ENCODE measurements around the gene LVRN.

DNA sequence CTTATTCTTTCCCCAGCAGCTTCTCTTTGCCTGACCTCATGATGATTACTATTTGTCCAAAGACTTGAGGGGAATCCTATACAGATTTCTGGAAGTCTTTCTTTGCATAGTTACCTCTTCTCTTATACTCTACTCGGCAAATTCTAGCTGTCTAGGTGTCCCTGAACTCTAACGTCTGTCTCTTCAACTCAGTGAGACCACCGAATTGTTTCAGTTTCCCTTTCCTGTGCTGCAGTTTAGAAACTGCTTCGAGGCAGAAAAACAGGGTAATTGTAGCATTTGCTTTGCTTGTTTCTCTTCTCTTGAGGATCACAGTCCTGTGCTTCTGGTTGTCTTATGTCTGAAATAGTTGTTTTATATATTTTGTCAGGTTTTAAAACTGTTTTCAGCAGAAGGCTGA lies 14.8 kb downstream of the LVRN start:
- TF ChIP-seq, protein P1, sequence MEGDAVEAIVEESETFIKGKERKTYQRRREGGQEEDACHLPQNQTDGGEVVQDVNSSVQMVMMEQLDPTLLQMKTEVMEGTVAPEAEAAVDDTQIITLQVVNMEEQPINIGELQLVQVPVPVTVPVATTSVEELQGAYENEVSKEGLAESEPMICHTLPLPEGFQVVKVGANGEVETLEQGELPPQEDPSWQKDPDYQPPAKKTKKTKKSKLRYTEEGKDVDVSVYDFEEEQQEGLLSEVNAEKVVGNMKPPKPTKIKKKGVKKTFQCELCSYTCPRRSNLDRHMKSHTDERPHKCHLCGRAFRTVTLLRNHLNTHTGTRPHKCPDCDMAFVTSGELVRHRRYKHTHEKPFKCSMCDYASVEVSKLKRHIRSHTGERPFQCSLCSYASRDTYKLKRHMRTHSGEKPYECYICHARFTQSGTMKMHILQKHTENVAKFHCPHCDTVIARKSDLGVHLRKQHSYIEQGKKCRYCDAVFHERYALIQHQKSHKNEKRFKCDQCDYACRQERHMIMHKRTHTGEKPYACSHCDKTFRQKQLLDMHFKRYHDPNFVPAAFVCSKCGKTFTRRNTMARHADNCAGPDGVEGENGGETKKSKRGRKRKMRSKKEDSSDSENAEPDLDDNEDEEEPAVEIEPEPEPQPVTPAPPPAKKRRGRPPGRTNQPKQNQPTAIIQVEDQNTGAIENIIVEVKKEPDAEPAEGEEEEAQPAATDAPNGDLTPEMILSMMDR (conservative IDR thresholded peaks at IDR 0.05; ENCODE audit: low read depth, low read length): no peak
- no peak for TF ChIP-seq EZH2 (IDR thresholded peaks at IDR 0.05; ENCODE audit: low read length, unreplicated experiment)
